Astrocyte (in vitro differentiated cells and primary cell): ENCODE measurements around the gene NGDN.

Source experiments
- CTCF ChIP-seq: IDR thresholded peaks from 2 replicates; pipeline ENCODE4 v1.5.1; 2011; ENCODE audit warnings: low read depth, mild to moderate bottlenecking, inconsistent platforms, low read length, moderate library complexity; ENCODE audit not compliant: insufficient read depth
- EZH2 ChIP-seq: IDR thresholded peaks from 2 replicates; pipeline ENCODE4 v1.6.1; 2012; ENCODE audit warnings: mild to moderate bottlenecking, low read length, inconsistent platforms; ENCODE audit not compliant: insufficient read depth

- TF ChIP-seq EZH2 (no peak), CTCF (no peak)
Measured at GRCh38 chr14:23460960-23461359, 8.5 kb upstream of the NGDN start.
